IPS-18c (cell line): ENCODE data around the gene PTGES.
"Not testable (repeated sequence)": the region's sequence is repeated elsewhere in the genome, so short reads cannot be mapped to it uniquely, and the experiment has no call there.

Experiments used
- H3K4me3 ChIP-seq: 2 replicates; pipeline ENCODE4 v1.7.0; 2013; ENCODE audit warnings: low read depth, mild to moderate bottlenecking, low read length, moderate library complexity; ENCODE audit not compliant: insufficient read depth
- H3K9me3 ChIP-seq: one replicate; pipeline ENCODE4 v1.6.1; 2013; ENCODE audit warnings: mild to moderate bottlenecking, low read length, moderate library complexity; ENCODE audit not compliant: control insufficient read depth, insufficient read depth

PTGES gene

GRCh38 chr9:129755151-129755550 is 2.3 kb upstream of the PTGES start:
- no peak overlapping the region for H3K4me3 ChIP-seq
- no peaks in the 10 kb centered on the region for H3K9me3 ChIP-seq

- Histone ChIP-seq H3K4me3 (no peak overlapping the region), H3K9me3 (peaks cover 2% of the 10 kb centered on the region)
These were observed 721 bp downstream of the PTGES start for GRCh38 chr9:129751841-129752801.

- Histone ChIP-seq H3K9me3 (peaks cover 2% of the 10 kb centered on the region), H3K4me3 (no peak overlapping the region)
These were observed 2.7 kb downstream of the PTGES start for GRCh38 chr9:129750013-129750638.

GRCh38 chr9:129749575-129749974 is 3.3 kb downstream of the PTGES start:
- Histone ChIP-seq H3K9me3 (peaks cover 2% of the 10 kb centered on the region), H3K4me3 (no peak overlapping the region)

- H3K9me3 ChIP-seq, H3K4me3 ChIP-seq: not testable (repeated sequence)
These were observed 3.8 kb downstream of the PTGES start for GRCh38 chr9:129749052-129749451.

- no peak overlapping the region for H3K4me3 ChIP-seq
- H3K9me3 ChIP-seq, result peaks cover 2% of the 10 kb centered on the region
These were observed 4.6 kb downstream of the PTGES start for GRCh38 chr9:129748249-129748648.

GRCh38 chr9:129746092-129746777 is 6.6 kb downstream of the PTGES start:
- H3K4me3 ChIP-seq, result no peak overlapping the region
- peaks cover 2% of the 10 kb centered on the region for H3K9me3 ChIP-seq

- Histone ChIP-seq H3K4me3 (no peak overlapping the region), H3K9me3 (peaks cover 2% of the 10 kb centered on the region)
These were observed 7.6 kb downstream of the PTGES start for GRCh38 chr9:129745200-129745599.

GRCh38 chr9:129740666-129741464 is 12.0 kb downstream of the PTGES start:
- no peaks in the 10 kb centered on the region for H3K9me3 ChIP-seq
- no peak overlapping the region for H3K4me3 ChIP-seq

GRCh38 chr9:129740174-129740573 is 12.7 kb downstream of the PTGES start:
- H3K4me3 ChIP-seq, result no peak overlapping the region

GRCh38 chr9:129739432-129739831 is 13.4 kb downstream of the PTGES start:
- Histone ChIP-seq H3K9me3 (peaks cover 1% of the 10 kb centered on the region), H3K4me3 (no peak overlapping the region)

More at GRCh38 chr9:129740174-129740573, 12.7 kb downstream of the PTGES start:
- H3K9me3 ChIP-seq, result no peaks in the 10 kb centered on the region

GRCh38 chr9:129737479-129738274 is 15.2 kb downstream of the PTGES start:
- H3K9me3 ChIP-seq, result peaks cover 2% of the 10 kb centered on the region

GRCh38 chr9:129736334-129736733 is 16.5 kb downstream of the PTGES start:
- peaks cover 2% of the 10 kb centered on the region for H3K9me3 ChIP-seq
- no peak overlapping the region for H3K4me3 ChIP-seq

More at GRCh38 chr9:129737479-129738274, 15.2 kb downstream of the PTGES start:
- H3K4me3 ChIP-seq, result peak overlapping the region; percentile 67

- peaks cover 2% of the 10 kb centered on the region for H3K9me3 ChIP-seq
- no peak overlapping the region; the same call in 1 of the 2 replicates for H3K4me3 ChIP-seq
These were observed 17.3 kb downstream of the PTGES start for GRCh38 chr9:129735546-129735945.

GRCh38 chr9:129733632-129733953 is 19.2 kb downstream of the PTGES start:
- Histone ChIP-seq H3K4me3 (no peak overlapping the region), H3K9me3 (peaks cover 2% of the 10 kb centered on the region)

GRCh38 chr9:129732946-129733631 is 19.8 kb downstream of the PTGES start:
- Histone ChIP-seq H3K9me3 (peaks cover 2% of the 10 kb centered on the region), H3K4me3 (no peak overlapping the region)
